Spleen (tissue), 7 donors: Measurements from ENCODE around the gene DDAH2.

Experiments used
- CTCF ChIP-seq, 11 experiments: fragments of 200-600 bp in 7 of 11; fragments of 450-650 bp in 4 of 11; sonication (generic) in 4 of 11; IDR thresholded peaks in 8 of 11; conservative IDR thresholded peaks in 3 of 11; 1 replicate in 7 of 11; 2 replicates in 4 of 11; pipeline versions ENCODE4 v1.4.0 to v1.8.0; 2016 to 2021; ENCODE audit warnings: antibody characterized with exemption in 11 of 11, inconsistent platforms in 4 of 11, mild to moderate bottlenecking in 1 of 11
- POLR2A ChIP-seq, 3 donors: fragments of 450-650 bp; IDR thresholded peaks; one replicate each; pipeline ENCODE4 v1.5.1; 2017; ENCODE audit warnings: antibody characterized with exemption in 3 of 3, mild to moderate bottlenecking in 1 of 3
- donor health status: DM: no; HTN: no; CAD: no; lungs with moderate emphysema.
- donor health status: DM: no; HTN: no; CAD: no.
- donor health status: DM: no; HTN: no; CAD: no.

GRCh38 chr6:31776989-31777666, 48.0 kb upstream of the DDAH2 start, which contains the start of gene VWA7:
- no peak for TF ChIP-seq CTCF (IDR thresholded peaks at IDR 0.05 in 8 of 11, conservative IDR thresholded peaks at IDR 0.05 in 3 of 11)
- no peak for TF ChIP-seq POLR2A (IDR thresholded peaks at IDR 0.05)
